Endometrial microvascular endothelial cells (primary cell): ENCODE results near the gene TUFM. TPM values are rescaled to one million over a fixed set of nuclear protein-coding genes. Genes with fewer than 3 reads are reported as not detected.
"Not testable (repeated sequence)": the region's sequence is repeated elsewhere in the genome, so short reads cannot be mapped to it uniquely, and the experiment has no call there.

ENCODE experiments used
- in situ Hi-C: cut with HindIII; loops from 2 replicates; pipeline ENCODE4 v1.10.0; 2017; ENCODE audit warnings: low sequenced_read_pairs, low pct_unique_long_range_greater_than_20kb; ENCODE audit errors: inconsistent ontology term
- total RNA-seq: library from RNA; depleted of rRNA; stranded (reverse); fragments of >200 nt; gene quantifications from one replicate; pipeline ENCODE4 v1.2.3, GENCODE V29; 2015; ENCODE audit errors: inconsistent ontology term

The TUFM gene
- total RNA-seq, 1 donor from 2014 or later: 233 TPM

DNA sequence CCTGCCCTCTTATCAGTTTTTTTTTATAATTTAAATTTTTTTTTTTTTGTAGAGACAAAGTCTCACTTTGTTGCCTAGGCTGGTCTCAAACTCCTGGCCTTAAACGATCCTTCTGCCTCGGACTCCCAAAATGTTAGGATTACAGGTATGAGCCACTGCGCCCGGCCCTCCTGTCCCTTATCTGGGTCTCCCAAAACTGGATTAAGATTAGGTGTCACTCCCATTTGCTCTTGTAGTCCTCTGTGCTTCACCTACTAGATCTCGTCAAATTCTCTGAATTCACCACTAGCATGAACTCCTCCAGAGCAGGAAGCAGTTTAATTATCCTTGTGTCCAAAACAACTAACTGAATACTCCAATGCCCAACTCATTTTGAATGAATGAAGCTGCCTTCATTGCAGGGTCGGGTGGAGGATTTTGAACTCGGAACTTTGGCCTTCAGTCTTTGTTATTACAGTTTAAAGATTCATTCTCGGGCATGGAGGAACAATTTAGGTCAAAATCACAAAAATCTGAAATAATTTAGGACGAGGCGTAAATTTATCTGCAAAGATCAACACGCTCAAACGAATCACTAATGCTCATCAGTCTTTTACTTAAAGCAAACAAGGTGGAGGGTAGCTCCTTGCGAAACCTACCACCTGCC is 24.2 kb downstream of the TUFM start:
- in situ Hi-C loops: no loop called here

DNA sequence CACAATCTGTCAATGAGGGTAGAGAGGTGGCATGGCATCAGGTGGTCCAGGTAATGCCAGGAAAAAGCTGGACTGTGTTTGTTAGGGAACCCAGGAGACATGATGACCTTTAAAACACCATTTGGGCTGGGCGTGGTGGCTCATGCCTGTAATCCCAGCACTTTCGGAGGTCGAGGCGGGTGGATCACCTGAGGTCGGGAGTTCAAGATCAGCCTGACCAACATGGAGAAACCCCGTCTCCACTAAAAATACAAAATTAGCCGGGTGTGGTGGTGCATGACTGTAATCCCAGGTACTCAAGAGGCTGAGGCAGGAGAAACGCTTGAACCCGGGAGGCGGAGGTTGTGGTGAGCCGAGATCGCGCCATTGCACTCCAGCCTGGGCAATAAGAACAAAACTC is 25.6 kb downstream of the TUFM start:
- in situ Hi-C loops: not testable (repeated sequence)

DNA sequence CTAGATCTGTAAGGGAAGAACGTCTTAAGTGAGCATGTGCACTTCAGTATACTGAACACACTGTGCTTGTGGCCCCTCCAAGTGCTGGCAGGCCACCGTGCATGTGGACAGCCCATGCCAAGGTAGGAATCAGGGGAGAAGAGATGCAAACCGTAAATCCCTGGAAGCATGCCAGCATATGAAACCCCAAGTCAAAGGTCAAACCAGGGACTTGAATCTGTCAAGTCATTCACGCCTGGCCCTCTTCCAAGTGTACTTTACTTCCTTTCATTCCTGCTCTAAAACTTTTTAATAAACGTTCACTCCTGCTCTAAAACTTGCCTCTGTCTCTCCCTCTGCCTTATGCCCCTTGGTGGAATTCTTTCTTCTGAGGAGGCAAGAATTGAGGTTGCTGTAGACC is 26.1 kb downstream of the TUFM start:
- in situ Hi-C loops: no loop called here

DNA sequence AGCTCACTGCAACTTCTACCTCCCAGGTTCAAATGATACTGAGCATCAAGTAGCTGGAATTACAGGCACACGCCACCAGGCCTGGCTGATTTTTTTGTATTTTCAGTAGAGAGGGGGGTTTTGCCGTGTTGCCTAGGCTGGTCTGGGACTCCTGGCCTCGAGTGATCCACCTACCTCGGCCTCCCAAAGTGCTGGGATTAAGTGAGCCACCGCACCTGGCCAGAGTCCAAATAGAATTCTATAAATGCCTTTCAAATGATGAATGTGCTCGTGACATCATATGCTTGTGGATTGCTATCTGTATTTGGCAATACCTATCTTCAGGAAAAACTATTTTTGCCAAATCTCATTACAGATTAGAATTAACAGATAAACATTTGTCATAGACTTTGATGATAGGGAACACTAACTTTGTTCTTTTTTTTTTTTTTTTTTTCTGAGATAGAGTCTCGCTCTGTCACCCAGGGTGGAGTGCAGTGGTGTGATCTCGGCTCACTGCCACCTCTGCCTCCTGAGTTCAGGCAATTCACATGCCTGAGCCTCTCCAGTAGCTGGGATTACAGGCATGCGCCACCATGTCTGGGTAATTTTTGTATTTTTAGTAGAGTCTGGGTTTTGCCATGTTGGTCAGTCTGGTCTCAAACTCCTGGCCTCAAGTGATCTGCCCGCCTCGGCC is 38.6 kb downstream of the TUFM start:
- in situ Hi-C loops: not testable (repeated sequence)

DNA sequence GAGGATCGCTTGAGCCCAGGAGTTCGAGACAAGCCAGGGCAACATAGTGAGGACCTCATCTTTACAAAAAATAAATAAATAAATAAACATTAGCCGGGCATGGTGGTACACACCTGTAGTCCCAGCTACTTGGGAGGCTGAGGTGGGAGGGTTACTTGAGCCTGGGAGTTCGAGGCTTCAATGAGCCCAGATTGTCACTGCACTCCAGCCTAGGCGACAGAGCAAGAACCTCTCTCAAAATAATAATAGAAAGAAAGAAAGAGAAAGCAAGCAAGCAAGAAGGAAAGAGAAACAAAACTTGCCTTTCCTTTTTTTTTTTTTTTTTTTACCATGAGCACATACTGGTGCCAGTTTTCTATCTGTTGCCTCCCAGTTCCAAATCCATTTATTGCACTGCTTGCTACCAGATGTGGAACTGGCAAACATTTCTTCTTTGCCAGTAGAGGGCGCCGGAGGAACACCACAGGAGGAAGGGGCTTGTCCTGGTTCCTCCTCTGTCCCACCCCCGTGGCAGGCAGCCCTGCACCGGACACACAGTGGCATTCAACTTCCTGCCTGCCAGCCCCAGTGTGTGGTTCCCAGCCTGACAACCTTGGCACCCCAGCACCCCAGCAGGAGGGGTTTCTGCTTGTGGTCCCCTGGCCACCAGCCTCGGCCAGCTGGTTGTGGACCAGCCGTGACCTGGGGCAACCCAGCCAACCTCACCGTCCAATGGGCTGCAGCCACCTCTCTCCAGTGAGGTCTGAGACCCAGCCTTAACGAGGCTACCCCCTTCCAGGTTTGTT is 43.7 kb downstream of the TUFM start:
- in situ Hi-C loops: not testable (repeated sequence)

Other genes starting within 250 kb of the TUFM start
- not detected for gene SULT1A2, start 249.3 kb downstream of the TUFM start, total RNA-seq
- 5.9 TPM for gene SULT1A1, start 236.3 kb downstream of the TUFM start, total RNA-seq
- not detected for gene NPIPB8, start 208.3 kb downstream of the TUFM start, total RNA-seq
- 191 TPM for gene EIF3C, start 134.9 kb downstream of the TUFM start, total RNA-seq
- 1.7 TPM for gene NPIPB9, start 94.6 kb downstream of the TUFM start, total RNA-seq
- 71.9 TPM for gene ATXN2L, start 23.3 kb downstream of the TUFM start, total RNA-seq
- gene SH2B1, start 17.5 kb upstream of the TUFM start, total RNA-seq: 25.4 TPM
- gene ATP2A1, start 32.1 kb upstream of the TUFM start, total RNA-seq: 0.28 TPM
- 116 TPM for gene RABEP2, start 78.9 kb upstream of the TUFM start, total RNA-seq
- not detected for gene CD19, start 85.6 kb upstream of the TUFM start, total RNA-seq
- 20.2 TPM for gene NFATC2IP, start 104.6 kb upstream of the TUFM start, total RNA-seq
- gene SPNS1, start 128.4 kb upstream of the TUFM start, total RNA-seq: 64.1 TPM
- 1.1 TPM for gene LAT, start 138.7 kb upstream of the TUFM start, total RNA-seq